Cerebellar nuclear complex (tissue), 1 donor: ENCODE results near the gene CAMTA1.
"Not testable (repeated sequence)": the region's sequence is repeated elsewhere in the genome, so short reads cannot be mapped to it uniquely, and the experiment has no call there.

Source experiments
- DNase-seq, 2 experiments: peaks; one replicate each; lab custom pipeline; 2025; lab: John Stamatoyannopoulos, UW

CAMTA1 gene

DNA sequence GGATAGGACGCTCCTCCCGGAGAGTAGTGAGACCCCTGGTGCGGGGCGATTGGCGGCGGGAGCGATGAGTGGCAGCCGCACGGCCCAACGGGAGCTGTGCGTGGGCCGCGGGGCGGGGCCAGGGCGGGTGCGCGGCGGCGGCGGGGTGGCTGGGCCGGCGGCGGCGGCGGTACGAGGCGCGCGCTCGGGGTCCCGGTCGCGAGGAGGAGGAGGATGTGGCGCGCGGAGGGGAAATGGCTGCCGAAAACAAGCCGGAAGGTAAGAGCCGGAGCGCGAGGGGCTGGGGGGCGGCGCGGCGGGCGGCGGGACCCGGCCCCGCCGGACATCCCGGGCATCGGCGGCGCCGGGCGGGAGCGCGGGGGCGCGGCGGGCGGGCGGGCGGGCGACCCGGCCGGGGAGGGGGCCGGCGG, at the start of gene CAMTA1:
CAMTA1 (plus strand) TSS at position 137 of the 410 bp plus-strand sequence; CDS start at position 214, 77 bp downstream.
- no peak for DNase-seq

DNA sequence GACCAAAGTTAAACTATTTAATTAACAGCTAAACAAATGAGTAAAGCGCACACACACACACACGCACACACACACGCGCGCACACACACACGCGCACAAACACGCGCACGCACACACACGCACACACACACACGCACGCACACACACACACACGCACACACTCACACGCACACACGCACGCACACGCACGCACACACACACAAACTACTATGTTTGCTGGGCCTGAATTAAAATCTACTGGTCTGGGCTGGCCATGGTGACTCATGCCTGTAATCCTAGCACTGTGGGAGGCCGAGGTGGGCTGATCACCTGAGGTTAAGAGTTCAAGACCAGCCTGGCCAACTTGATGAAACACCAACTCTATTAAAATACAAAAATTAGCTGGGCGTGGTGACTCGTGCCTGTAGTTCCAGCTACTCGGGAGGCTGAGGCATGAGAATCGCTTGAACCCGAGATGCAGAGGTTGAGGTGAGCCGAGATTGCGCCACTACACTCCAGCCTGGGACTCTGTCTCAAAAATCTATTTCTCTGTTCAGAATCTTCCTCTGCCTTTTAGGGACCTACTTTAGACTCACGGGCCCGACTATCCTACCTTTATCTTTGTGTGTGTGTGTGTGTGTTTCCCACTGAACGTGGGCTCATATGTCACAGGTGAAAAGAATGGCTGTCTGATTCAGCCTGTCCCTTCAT, 46.1 kb upstream of the CAMTA1 start:
- no peak for DNase-seq

GRCh38 chr1:6742676-6743188, 42.5 kb upstream of the CAMTA1 start:
- DNase-seq = not testable (repeated sequence)

- no peak for DNase-seq
Measured at GRCh38 chr1:6743189-6744101, 41.8 kb upstream of the CAMTA1 start.

DNA sequence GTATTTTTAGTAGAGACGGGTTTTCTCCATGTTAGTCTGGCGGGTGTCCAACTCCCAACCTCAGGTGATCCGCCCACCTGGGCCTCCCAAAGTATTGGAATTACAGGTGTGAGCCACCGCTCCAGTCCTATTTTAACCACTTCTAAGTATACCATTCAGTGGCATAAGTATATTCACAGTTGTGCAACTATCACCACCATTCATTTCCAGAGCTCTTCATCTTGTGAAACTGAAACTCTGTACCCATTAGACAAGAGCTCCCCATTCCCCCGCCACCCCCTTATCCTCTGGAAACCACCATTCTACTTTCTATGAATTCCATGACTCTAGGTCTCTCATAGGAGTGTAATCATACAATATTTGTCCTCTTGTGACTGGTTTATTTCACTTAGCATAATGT, 40.2 kb upstream of the CAMTA1 start:
- no peak for DNase-seq

GRCh38 chr1:6747674-6748073, 37.6 kb upstream of the CAMTA1 start:
- no peak for DNase-seq

- DNase-seq = no peak
Measured at GRCh38 chr1:6750490-6750889, 34.8 kb upstream of the CAMTA1 start.

GRCh38 chr1:6753320-6754140, 31.7 kb upstream of the CAMTA1 start:
- DNase-seq = no peak

- DNase-seq = no peak
Measured at GRCh38 chr1:6756457-6756856, 28.8 kb upstream of the CAMTA1 start.

DNA sequence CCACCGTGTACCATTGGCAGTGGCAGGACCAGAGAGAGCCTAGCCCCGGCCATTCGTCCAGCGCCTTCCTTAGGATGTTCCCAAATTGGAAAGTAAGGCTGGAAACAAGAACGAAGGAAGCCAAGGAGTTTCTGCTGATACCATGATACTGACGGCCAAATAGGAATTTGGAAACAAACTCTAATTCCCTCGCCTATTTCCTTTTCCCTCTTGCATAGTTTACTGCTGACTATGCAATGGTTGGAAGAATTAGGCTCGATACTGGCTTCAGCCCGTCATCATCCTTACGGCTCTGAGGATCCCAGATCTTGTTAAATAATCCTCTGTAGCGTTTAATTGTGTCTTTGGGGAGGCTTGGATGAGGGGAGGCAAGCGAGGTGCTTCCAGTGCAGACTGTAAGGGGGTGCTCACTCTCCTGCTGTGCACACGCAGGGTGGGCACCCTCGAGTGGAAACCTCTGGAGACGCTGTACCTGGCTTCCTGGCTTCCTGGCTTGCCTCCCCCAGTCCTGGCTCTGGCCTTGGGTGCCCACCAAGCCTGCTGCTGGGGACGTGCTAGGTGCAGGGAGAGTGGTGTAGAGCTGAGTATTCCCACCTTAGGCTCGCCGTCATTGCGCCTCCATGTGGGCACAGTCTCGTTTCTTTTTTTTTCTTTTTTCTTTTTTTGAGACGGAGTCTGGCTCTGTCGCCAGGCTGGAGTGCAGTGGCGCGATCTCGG, 27.4 kb upstream of the CAMTA1 start:
- DNase-seq = no peak

- DNase-seq = no peak
Measured at GRCh38 chr1:6761196-6761737, 24.0 kb upstream of the CAMTA1 start.

- DNase-seq = no peak
Measured at GRCh38 chr1:6762060-6762459, 23.2 kb upstream of the CAMTA1 start.

DNA sequence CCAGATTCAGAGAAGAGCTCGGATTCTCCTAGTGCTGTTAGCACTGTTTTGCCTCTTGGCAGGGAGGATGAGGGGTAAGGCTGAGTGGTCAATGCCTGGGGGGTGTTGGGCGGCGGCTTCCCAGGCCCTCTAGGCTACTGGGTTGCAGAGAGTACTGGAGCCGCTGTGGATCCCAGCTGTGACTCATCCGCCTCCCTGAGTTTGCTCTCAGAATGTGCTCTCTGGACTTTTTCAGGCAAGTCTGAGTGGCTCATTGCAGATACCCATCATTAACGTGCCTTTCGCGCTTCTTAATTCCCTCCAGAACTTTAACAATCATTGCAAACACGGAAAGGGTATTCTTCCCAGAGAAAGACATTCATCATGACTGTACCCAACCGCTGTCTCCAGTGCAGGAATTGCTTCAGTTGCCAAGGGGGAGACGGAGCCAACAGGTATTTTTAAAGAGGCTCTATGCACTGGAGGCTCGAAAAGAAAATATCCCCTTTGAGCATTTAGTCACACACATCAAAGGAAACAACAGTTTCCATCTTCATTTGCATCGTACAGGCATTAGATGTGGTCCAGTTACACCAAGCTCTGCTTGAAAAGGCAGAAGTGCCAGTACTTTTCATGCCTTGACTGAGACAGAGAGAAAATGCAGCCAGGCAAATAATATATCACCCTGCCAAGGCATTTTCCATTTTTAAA, 14.4 kb upstream of the CAMTA1 start:
- DNase-seq = no peak

DNA sequence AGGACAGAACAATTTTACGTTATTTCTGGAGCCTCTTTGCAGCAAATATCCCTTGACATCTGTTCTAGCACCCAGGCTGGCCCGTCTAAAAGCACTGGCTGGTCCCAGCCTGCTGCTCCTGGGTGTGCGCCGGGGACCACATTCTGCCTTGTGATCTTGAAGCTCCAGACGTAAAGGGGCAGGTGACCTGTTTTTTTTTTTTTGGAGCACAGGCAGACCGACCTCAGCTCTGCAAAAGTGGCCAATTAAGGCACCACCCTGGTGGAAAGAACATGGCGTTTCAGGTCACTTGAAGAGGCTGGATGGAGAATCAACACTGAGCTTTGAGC, 13.8 kb upstream of the CAMTA1 start:
- DNase-seq = no peak

- no peak for DNase-seq
Measured at GRCh38 chr1:6774381-6774780, 10.9 kb upstream of the CAMTA1 start.

DNA sequence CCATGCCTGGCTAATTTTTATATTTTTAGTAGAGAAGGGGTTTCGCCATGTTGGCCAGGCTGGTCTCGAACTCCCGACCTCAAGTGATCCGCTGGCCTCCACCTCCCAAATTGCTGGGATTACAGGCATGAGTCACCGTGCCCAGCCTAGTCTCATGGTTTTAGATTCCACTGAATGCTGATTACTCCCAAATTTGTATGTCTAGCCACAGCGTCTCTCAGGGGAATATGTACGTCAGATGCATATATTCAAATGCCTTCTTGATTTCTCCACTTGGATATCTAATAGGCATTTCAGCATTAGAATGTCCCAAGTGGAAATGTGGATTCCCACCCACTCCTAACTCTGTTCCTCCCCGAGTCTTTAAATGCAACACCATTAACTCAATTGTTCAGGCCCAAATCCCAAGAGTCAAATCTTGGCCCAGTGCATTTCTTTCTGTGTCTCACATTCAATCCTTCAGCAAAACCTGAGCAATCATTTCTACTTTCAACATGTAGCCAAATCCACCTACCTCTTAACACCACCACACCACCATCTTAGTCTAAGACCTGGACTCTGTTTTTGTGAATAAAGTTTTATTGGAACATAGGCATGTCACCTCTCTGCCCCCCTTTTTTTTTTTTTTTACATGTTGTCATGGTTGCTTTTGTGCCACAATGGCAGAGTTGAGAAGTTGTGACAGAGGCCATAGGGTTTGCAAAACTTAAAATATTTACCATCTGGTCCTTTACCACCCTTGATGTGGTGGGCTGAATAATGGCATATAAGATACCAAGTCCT, 9.8 kb upstream of the CAMTA1 start:
- DNase-seq = no peak

GRCh38 chr1:6776389-6776788, 8.9 kb upstream of the CAMTA1 start:
- no peak for DNase-seq

DNA sequence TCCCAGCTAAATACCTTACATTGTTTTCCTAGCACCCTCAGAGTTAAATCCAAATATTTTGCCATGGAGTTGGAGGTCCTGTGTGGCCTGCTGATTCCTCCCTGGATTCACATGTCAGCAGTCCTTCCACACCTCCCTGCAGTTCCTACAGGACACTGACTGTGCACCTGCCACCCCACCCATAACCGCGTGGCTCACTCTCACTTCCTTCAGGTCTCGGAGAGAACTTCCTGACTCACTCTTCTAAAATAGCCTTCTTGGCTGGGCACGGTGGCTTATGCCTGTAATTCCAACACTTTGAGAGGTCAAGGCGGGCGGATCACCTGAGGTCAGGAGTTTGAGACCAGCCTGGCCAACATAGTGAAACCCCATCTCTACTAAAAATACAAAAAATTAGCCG, 8.4 kb upstream of the CAMTA1 start:
- DNase-seq = no peak

GRCh38 chr1:6777813-6778212, 7.4 kb upstream of the CAMTA1 start:
- no peak for DNase-seq
